DMS 273 treated with DMSO at 0.1 percent for 48 hours (cell line): ENCODE data around the gene GRM2.
"Not testable (repeated sequence)": the region's sequence is repeated elsewhere in the genome, so short reads cannot be mapped to it uniquely, and the experiment has no call there.

ENCODE experiments used
- DNase-seq: peaks from one replicate; lab custom pipeline; 2025; lab: John Stamatoyannopoulos, UW

Gene GRM2

GRCh38 chr3:51722362-51722761 lies 15.5 kb downstream of the GRM2 start:
- no peak for DNase-seq

DNA sequence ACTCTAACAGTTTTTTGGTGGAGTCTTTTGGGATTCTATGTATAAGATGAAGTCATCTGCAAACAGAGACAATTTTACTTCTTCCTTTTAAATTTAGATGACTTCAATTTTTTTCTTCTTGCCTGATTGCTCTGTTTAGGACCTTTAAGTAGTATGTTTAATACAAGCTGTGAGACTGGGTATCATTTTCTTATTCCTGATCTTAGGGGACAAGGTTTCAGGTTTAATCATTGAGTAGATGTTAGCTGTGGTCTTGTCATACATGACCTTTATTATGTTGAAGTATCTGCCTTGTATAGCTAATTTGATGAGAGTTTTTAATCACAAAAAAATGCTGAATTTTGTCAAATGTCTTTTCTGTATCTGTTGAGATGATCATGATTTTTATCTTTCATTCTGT lies 20.6 kb downstream of the GRM2 start:
- no peak for DNase-seq

DNA sequence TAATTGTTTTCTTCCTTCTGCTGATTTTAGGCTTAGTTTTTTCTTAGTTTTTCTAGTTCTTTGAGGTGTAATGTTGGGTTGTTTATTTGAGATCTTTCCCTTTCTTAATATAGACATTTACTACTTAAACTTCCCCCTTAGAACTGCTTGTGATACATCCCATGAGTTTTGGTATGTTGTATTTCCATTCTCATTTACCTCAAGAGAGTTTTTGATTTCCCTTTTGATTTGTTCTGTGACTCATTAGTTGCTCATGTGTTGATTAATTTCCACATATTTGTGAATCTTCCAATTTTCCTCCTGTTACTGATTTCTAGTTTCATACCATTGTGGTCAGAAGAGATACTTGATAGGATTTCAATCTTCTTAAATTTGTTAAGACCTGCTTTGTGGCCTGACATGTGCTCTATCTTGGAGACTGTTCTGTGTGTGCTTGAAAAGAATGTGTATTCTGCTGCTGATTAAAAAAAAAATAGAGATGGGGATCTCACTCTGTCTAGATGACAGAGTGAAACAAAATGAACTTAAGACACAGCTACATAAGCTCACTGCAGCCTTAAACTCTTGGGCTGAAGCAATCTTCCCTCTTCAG lies 22.3 kb downstream of the GRM2 start:
- DNase-seq: no peak

GRCh38 chr3:51733859-51734571 lies 27.1 kb downstream of the GRM2 start:
- DNase-seq: no peak

DNA sequence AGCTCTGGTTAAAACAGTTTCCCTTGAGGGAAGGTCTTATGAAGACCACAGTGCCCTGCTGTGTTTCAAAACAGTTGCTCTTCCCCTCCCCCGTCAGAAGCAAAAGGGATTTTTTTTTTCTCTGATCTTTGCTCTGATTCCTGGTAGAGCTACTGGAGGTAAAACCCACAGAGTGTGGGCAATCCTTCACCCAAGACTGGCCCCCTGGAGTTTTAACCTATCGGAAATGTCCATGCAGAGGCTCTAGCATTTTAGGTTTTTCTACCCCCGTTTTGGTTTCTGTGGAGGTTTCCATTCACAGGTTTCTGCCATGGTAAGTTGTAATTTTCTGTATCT lies 27.7 kb downstream of the GRM2 start:
- no peak for DNase-seq

GRCh38 chr3:51735039-51735438 lies 28.2 kb downstream of the GRM2 start:
- DNase-seq: no peak

DNA sequence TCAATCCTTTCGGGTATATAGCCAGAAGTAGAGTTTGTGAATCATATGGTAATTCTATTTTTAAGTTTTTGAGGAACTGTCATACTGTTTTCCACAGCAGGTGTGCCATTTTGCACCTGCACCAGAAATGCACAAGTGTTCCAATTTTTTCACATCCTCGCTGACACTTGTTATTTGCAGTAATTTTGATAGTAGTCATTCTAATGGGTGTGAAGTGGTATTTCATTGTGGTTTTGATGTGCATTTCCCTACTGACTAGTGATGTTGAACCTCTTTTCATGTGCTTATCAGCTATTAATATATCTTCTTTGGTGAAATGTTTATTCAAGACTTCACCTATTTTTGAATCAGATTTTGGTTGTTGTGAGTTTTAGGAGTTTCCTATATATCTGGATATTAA lies 29.1 kb downstream of the GRM2 start:
- no peak for DNase-seq

- DNase-seq: no peak
Measured at GRCh38 chr3:51739110-51739509, 32.2 kb downstream of the GRM2 start.

DNA sequence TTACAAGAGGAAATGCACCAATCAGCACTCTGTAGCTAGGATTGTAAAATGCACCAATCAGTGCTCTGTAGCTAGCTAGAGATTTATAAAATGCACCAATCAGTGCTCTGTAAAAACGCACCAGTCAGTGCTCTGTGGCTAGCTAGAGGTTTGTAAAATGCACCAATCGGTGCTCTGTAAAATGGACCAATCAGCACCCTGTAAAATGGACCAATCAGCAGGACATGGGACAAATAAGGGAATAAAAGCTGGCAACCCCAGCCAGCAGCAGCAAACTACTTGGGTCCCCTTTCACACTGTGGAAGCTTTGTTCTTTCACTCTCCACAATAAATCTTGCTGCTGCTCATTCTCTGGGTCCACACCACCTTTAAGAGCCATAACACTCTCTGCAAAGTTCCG lies 35.5 kb downstream of the GRM2 start:
- not testable (repeated sequence) for DNase-seq

GRCh38 chr3:51742978-51743377 lies 36.1 kb downstream of the GRM2 start:
- not testable (repeated sequence) for DNase-seq

DNA sequence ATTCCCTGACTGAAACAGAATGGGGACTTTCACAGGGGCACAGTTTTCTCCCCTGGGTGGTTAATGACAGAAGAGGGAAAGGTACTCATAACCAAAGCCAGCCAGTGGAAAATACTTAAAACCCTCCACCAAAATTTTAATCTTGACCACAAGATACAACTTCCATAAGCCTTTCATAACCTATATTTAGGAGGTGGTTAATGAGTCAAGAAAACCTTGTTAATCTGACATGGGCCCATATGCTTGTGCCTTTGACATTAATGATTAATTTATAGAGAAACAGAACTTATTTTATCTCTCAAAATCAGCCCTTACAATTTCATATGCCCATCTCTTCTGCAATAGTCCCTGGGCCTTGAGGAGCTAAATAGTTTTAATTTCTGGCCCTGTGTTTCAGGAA lies 41.0 kb downstream of the GRM2 start:
- no peak for DNase-seq

DNA sequence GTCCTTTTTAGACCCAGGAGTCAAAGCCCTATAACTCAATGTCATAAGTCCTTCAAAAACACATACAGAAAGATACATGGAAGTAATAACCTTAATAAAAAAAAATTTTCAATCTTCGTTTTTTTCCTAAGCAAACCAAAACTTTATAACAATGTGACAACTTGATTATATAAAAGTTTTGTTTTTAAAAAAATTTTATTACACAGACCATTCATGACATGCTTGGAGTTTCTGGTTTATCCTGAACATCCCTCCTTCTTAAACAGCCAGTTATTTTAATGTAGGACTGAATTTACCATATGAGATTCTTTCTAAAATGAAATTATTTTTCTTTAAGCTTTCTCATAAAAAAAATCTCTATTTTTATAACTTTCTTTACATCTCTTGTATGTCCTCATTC lies 41.5 kb downstream of the GRM2 start:
- DNase-seq: no peak

DNA sequence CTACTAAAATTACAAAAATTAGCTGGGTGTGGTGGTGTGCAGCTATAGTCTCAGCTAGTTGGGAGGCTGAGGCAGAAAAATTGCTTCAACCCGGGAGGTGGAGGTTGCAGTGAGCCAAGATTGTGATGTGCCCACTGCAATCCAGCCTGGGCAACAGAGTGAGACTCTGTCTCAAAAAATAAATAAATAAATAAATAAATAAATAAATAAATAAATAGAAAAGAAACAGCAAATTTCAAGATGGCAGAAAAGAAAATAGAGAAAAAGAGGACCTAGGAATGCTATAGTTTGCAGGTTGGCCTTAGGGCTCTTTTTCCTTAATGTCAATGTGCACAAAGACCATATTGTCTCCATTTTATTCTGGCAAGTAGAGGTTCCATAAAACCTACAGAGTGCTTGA lies 44.0 kb downstream of the GRM2 start:
- no peak for DNase-seq

DNA sequence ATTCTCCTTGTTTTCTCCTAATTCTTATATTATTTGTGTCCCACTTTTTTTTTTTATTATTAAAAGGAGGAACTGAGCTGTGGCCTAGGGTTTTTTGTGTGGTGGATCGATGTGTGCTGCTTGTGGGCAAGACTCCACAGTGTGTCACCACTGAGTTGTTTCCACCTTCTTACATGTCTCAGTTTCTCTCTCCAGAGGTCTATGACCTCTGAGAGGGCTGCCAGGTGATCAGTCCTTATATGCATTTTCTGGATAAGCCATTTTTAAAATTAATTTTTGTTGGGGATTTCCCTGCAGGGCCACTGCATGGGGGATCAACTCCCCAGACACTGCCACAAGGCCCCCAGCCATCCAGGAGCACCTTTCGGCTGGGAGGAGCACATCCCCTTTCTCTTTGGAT lies 44.4 kb downstream of the GRM2 start:
- DNase-seq: no peak

DNA sequence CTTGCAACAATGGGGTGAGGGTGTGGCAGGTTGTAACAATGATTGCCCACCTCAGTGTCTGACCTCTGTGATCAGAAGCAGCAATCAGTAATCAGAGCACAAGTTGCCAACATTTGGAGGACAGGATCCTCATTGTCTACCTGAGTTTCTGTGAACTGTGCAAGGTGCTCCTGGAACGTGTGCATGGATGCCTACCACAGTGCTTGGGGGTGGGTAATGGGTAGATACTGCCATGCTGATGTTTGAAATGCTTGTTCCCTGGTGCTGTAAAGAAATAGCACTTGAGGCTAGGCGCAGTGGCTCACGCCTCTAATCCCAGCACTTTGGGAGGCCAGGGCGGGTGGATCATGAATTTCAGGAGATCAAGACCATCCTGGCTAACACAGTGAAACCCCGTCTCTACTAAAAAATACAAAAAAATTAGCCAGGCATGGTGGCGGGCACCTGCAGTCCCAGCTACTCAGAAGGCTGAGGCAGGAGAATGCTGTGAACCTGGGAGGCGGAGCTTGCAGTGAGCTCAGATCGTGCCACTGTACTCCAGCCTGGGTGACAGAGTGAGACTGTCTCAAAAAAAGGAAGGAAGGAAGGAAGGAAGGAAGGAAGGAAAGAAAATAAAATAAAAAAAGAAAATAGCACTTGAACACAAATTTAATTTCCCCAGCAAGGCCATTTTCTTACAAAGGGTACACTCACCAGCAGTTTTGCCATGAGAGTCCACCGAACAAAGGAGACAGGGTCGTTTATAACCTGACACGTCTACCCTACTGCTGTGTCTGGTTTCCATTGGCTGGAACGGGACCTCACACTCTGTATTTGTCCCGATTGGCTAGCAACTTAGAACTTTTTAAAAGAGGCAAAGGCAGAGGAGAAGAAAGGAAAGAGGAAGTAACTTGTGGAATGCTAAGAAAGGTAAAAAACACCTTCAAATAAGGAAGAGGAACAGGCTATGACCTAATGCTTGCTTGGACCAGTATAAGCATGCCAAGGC lies 47.2 kb downstream of the GRM2 start:
- DNase-seq: not testable (repeated sequence)

DNA sequence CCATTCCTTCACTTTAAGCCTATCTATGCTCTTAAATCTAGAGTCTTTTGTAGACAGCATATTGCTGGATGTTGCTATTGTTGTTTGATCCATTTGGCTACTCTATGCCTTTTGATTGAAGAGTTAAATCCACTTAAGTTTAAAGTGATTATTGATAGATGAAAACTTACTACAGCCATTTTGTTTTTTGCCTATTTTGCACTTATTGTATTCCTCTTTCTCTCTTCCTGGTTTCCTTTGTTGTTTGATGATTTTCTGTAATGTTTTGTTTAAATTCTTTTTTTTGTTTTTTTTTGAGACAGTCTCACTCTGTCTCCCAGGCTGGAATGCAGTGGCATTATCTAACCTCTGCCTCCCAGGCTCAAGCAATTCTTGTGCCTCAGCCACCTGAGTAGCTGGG lies 52.3 kb downstream of the GRM2 start:
- no peak for DNase-seq
